Chondrocyte (in vitro differentiated cells): ENCODE data around the gene EYA2. TPM values are rescaled to one million over a fixed set of nuclear protein-coding genes. Genes with fewer than 3 reads are reported as not detected.

Experiments
- DNase-seq: peaks from one replicate; pipeline ENCODE4 v3.0.0; 2021; ENCODE audit warnings: mixed read lengths, low spot score
- H3K27ac Mint-ChIP-seq: one replicate; pipeline ENCODE4 v1.8.0; 2021; ENCODE audit warnings: mild to moderate bottlenecking, moderate library complexity, mixed read lengths; ENCODE audit not compliant: unreplicated experiment
- H3K27me3 Mint-ChIP-seq: 2 replicates; pipeline ENCODE4 v1.8.0; 2021; ENCODE audit warnings: low read depth, mixed read lengths
- H3K36me3 Mint-ChIP-seq: 2 replicates; pipeline ENCODE4 v1.8.0; 2021; ENCODE audit warnings: low read depth, mixed read lengths
- H3K4me1 Mint-ChIP-seq: 2 replicates; pipeline ENCODE4 v1.8.0; 2021; ENCODE audit warnings: low read depth, mild to moderate bottlenecking, mixed read lengths
- H3K4me3 Mint-ChIP-seq: one replicate; pipeline ENCODE4 v1.8.0; 2021; ENCODE audit warnings: mild to moderate bottlenecking, moderate library complexity, mixed read lengths; ENCODE audit not compliant: unreplicated experiment
- H3K9me3 Mint-ChIP-seq: 2 replicates; pipeline ENCODE4 v1.8.0; 2021; ENCODE audit warnings: low read depth, mixed read lengths
- total RNA-seq: library from RNA; stranded (reverse); gene quantifications from 3 replicates; pipeline ENCODE4 v1.2.1, GENCODE V29; 2021
- TF ChIP-seq, protein P1 (sequence below): fragments of 200-600 bp; sonication (generic); IDR thresholded peaks from 2 replicates; pipeline ENCODE4 v1.5.0; 2021; ENCODE audit warnings: antibody characterized with exemption, mild to moderate bottlenecking, moderate library complexity

Gene EYA2
- total RNA-seq, 1 donor from 2014 or later, result 0.32 TPM

DNA sequence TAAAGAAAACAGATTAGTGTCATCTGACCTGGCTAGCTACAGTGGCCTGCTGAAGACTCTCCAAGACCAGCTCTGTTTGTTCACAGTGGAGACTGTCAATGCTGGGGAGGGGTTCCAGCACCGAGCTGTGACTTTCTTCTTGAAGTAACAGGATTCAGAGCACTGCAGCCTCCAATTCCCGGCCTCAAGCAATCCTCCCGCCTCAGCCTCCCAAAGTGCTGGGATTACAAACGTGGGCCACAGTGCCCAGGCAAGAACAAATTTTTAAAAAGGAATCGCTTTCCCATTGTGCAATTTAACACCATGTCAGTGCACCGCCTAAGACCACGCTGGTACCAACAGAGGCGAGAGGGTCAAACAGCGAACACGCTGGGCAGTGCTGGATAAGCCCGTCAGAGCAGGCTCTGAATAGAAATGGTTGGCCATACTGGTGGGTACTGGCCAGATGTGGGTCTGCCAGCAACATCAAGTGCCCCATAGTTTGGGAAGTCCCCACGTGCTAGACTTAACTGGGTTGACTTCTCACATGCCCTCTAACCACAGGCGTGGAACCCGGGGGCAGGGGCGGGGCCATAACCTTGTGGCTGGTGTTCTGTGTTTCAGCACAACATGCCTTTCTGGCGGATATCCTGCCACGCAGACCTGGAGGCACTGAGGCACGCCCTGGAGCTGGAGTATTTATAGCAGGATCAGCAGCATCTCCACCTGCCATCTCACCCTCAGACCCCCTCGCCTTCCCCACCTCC, 293.0 kb downstream of the EYA2 start:
- TF ChIP-seq, protein P1, sequence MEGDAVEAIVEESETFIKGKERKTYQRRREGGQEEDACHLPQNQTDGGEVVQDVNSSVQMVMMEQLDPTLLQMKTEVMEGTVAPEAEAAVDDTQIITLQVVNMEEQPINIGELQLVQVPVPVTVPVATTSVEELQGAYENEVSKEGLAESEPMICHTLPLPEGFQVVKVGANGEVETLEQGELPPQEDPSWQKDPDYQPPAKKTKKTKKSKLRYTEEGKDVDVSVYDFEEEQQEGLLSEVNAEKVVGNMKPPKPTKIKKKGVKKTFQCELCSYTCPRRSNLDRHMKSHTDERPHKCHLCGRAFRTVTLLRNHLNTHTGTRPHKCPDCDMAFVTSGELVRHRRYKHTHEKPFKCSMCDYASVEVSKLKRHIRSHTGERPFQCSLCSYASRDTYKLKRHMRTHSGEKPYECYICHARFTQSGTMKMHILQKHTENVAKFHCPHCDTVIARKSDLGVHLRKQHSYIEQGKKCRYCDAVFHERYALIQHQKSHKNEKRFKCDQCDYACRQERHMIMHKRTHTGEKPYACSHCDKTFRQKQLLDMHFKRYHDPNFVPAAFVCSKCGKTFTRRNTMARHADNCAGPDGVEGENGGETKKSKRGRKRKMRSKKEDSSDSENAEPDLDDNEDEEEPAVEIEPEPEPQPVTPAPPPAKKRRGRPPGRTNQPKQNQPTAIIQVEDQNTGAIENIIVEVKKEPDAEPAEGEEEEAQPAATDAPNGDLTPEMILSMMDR, result no peak
- H3K9me3 Mint-ChIP-seq, result no peaks in the 10 kb centered on the region
- H3K27ac Mint-ChIP-seq, result no peak overlapping the region
- peaks cover 9% of the 10 kb centered on the region for H3K27me3 Mint-ChIP-seq
- no peak overlapping the region for H3K4me3 Mint-ChIP-seq
- H3K36me3 Mint-ChIP-seq, result peaks cover 2% of the 10 kb centered on the region
- no peaks in the 10 kb centered on the region for H3K4me1 Mint-ChIP-seq
- no peak for DNase-seq

DNA sequence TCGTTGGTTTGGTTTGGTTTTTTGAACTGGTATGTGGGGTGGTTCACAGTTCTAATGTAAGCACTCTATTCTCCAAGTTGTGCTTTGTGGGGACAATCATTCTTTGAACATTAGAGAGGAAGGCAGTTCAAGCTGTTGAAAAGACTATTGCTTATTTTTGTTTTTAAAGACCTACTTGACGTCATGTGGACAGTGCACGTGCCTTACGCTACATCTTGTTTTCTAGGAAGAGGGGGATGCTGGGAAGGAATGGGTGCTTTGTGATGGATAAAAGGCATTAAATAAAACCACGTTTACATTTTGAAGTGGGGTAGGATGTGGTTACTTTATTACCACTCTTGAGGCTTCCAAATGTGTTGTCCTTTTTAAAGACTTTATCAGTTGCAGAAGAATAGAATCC, 293.9 kb downstream of the EYA2 start:
- TF ChIP-seq, protein P1, result no peak
- no peak for DNase-seq
- peaks cover 9% of the 10 kb centered on the region for H3K27me3 Mint-ChIP-seq

DNA sequence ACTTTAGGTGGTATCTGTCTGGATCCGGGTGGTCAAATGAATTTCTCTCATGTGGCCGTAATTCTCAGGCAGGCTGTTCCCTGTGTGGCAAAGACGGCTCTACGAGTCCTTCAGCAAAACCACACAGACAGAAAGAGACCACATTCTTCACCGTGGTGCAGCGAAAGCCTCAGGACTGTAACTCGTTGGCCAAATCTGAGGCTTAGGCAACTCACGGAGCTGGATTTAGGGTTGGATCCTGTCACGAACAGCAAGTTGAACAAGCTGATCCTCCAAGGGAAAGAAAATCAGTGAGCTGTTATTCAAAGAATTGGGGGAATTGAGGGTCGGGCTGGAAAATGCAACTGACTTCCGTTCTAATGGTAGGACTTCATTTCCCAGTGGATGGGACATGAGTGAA, 294.4 kb downstream of the EYA2 start:
- DNase-seq, result peak; percentile 4
- no peak overlapping the region for H3K4me3 Mint-ChIP-seq
- H3K4me1 Mint-ChIP-seq, result no peaks in the 10 kb centered on the region
- peaks cover 9% of the 10 kb centered on the region for H3K27me3 Mint-ChIP-seq
- H3K27ac Mint-ChIP-seq, result no peak overlapping the region
- H3K36me3 Mint-ChIP-seq, result peaks cover 2% of the 10 kb centered on the region
- H3K9me3 Mint-ChIP-seq, result no peaks in the 10 kb centered on the region
- TF ChIP-seq, protein P1, result no peak

More for the DNA sequence above, 293.9 kb downstream of the EYA2 start:
- Mint-ChIP-seq H3K4me3 (no peak overlapping the region), H3K4me1 (no peaks in the 10 kb centered on the region), H3K9me3 (no peaks in the 10 kb centered on the region), H3K36me3 (peaks cover 2% of the 10 kb centered on the region), H3K27ac (no peak overlapping the region)

DNA sequence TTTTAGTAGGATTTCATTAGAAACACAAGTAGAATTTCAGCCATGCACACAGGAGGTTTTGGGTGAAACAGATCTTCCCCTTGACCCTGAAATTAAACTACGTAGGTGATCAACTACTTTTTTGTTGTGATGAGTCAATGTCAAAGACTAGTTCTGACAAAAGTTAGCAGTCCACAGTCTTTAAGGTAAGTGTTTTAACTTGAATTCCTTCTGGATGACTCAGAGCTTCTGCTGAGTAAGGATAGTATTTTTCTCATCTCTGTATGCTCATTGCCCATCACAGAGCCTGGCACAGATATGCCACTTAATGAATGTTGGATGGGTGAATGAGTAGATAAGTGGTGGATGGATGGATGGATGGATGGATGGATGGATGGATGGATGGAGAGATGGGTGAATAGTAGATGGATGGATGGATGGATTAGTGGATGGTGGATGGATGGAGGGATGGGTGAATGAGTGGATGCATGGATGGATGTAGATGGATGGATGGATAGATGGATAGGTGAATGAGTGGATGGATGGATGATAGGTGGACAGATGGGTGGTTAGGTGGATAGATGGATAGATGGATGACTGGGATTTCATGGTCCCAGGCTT, 296.5 kb downstream of the EYA2 start:
- Mint-ChIP-seq H3K9me3 (no peaks in the 10 kb centered on the region), H3K4me1 (peaks cover 4% of the 10 kb centered on the region), H3K27me3 (peaks cover 9% of the 10 kb centered on the region), H3K27ac (no peak overlapping the region), H3K36me3 (peaks cover 2% of the 10 kb centered on the region), H3K4me3 (no peak overlapping the region)
- TF ChIP-seq, protein P1, result no peak
- no peak for DNase-seq

DNA sequence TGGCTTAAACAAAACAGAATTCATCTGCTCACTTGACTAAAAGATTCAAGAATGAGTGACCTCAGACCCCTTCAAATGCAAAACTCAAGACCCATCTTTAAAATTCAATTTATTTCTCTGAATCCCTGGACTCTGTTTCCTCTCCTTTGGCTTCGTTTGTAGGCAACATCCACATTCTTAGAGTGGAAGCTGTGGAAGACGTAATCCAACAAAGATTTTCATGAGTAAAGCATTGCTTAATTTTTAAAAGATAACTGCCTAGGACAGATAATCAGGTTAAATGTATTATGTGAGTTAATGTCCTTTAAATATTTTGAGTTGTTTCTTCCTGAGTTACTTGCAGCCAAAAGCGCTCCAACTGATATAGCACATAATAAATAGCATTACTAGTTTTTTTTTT, 297.3 kb downstream of the EYA2 start:
- Mint-ChIP-seq H3K4me3 (no peak overlapping the region), H3K9me3 (no peaks in the 10 kb centered on the region), H3K4me1 (peaks cover 10% of the 10 kb centered on the region), H3K27ac (no peak overlapping the region), H3K36me3 (peaks cover 2% of the 10 kb centered on the region), H3K27me3 (peaks cover 9% of the 10 kb centered on the region)
- DNase-seq, result no peak
- TF ChIP-seq, protein P1, result no peak
